Neural cell (in vitro differentiated cells): ENCODE data around the gene KRT9. TPM values are rescaled to one million over a fixed set of nuclear protein-coding genes. Genes with fewer than 3 reads are reported as not detected.

Source experiments
- H2AFZ ChIP-seq: fragments of 200-600, 300-800 bp; sonication (generic), shearing (Covaris generic); 2 replicates; pipeline ENCODE4 v1.6.0; 2014; ENCODE audit warnings: low read depth, mild to moderate bottlenecking, antibody characterized with exemption, low read length, moderate library complexity
- H3F3A ChIP-seq: fragments of 200-600 bp; shearing (Covaris generic); 2 replicates; pipeline ENCODE4 v1.6.1; 2016; ENCODE audit warnings: mild to moderate bottlenecking, moderate library complexity, mixed read lengths, antibody characterized with exemption, low read length; ENCODE audit not compliant: insufficient read depth, poor library complexity, severe bottlenecking
- H3K27ac ChIP-seq: fragments of 200-600, 300-800 bp; sonication (generic), shearing (Covaris generic); 2 replicates; pipeline ENCODE4 v1.5.1; 2014; ENCODE audit warnings: mild to moderate bottlenecking, low read length, moderate library complexity
- H3K27me3 ChIP-seq: fragments of 300-800, 200-600 bp; sonication (generic), shearing (Covaris generic); 2 replicates; pipeline ENCODE4 v1.6.0; 2014; ENCODE audit warnings: mild to moderate bottlenecking, low read depth, low read length, moderate library complexity; ENCODE audit not compliant: insufficient read depth
- H3K36me3 ChIP-seq: fragments of 300-800, 200-600 bp; sonication (generic), shearing (Covaris generic); 2 replicates; pipeline ENCODE4 v1.5.1; 2014; ENCODE audit warnings: mild to moderate bottlenecking, antibody characterized with exemption, low read length, moderate library complexity; ENCODE audit not compliant: insufficient read depth
- H3K4me2 ChIP-seq: fragments of 300-800, 200-600 bp; sonication (generic), shearing (Covaris generic); 2 replicates; pipeline ENCODE4 v1.6.0; 2014; ENCODE audit warnings: mild to moderate bottlenecking, low read length
- H3K4me3 ChIP-seq: fragments of 300-800, 200-600 bp; sonication (generic), shearing (Covaris generic); 2 replicates; pipeline ENCODE4 v1.5.1; 2014; ENCODE audit warnings: mild to moderate bottlenecking, low read length, moderate library complexity
- H3K79me2 ChIP-seq: fragments of 200-600 bp; shearing (Covaris generic); replicated peaks from 2 replicates; pipeline ENCODE4 v1.6.0; 2014; ENCODE audit warnings: mild to moderate bottlenecking, low read length, moderate library complexity; ENCODE audit not compliant: insufficient read depth
- H3K9ac ChIP-seq: fragments of 300-800, 200-600 bp; sonication (generic), shearing (Covaris generic); 2 replicates; pipeline ENCODE4 v1.6.1; 2016; ENCODE audit warnings: mild to moderate bottlenecking, low read length, mixed read lengths
- H3K9me2 ChIP-seq: fragments of 200-600 bp; shearing (Covaris generic); 2 replicates; pipeline ENCODE4 v1.6.1; 2016; ENCODE audit warnings: mild to moderate bottlenecking, low read length, mixed read lengths; ENCODE audit not compliant: insufficient read depth
- H3K9me3 ChIP-seq: fragments of 200-600, 300-800 bp; sonication (generic), shearing (Covaris generic); 2 replicates; pipeline ENCODE4 v1.6.1; 2016; ENCODE audit warnings: mild to moderate bottlenecking, mixed run types, low read length, moderate library complexity, mixed read lengths
- H4K20me1 ChIP-seq: fragments of 200-600 bp; shearing (Covaris generic); 2 replicates; pipeline ENCODE4 v1.6.1; 2016; ENCODE audit warnings: mild to moderate bottlenecking, mixed run types; ENCODE audit not compliant: insufficient read depth
- CTCF ChIP-seq: fragments of 450-650 bp; IDR thresholded peaks from 2 replicates; pipeline ENCODE4 v1.5.1; 2014; ENCODE audit warnings: antibody characterized with exemption, mild to moderate bottlenecking, moderate library complexity; ENCODE audit not compliant: poor library complexity, severe bottlenecking
- EP300 ChIP-seq: fragments of 450-650 bp; conservative IDR thresholded peaks from 2 replicates; pipeline ENCODE4 v1.6.1; 2014; ENCODE audit warnings: antibody characterized with exemption, mild to moderate bottlenecking, moderate library complexity; ENCODE audit not compliant: poor library complexity, severe bottlenecking
- EZH2 ChIP-seq: fragments of 200-600, 300-800 bp; shearing (Covaris generic), sonication (generic); IDR thresholded peaks from 2 replicates; pipeline ENCODE4 v1.6.1; 2014; ENCODE audit warnings: antibody characterized with exemption, low read length, borderline replicate concordance, mild to moderate bottlenecking; ENCODE audit not compliant: insufficient read depth, poor library complexity, severe bottlenecking
- MXI1 ChIP-seq: fragments of 450-650 bp; conservative IDR thresholded peaks from 2 replicates; pipeline ENCODE4 v1.6.1; 2014; ENCODE audit warnings: antibody characterized with exemption, mild to moderate bottlenecking; ENCODE audit not compliant: poor library complexity, severe bottlenecking
- POLR2AphosphoS5 ChIP-seq: IDR thresholded peaks from 2 replicates; pipeline ENCODE4 v1.6.1; 2012
- RAD21 ChIP-seq: fragments of 450-650 bp; conservative IDR thresholded peaks from 2 replicates; pipeline ENCODE4 v1.6.1; 2014; ENCODE audit warnings: antibody characterized with exemption, mild to moderate bottlenecking, moderate library complexity
- REST ChIP-seq: IDR thresholded peaks from 2 replicates; pipeline ENCODE4 v1.6.1; 2012; ENCODE audit warnings: borderline replicate concordance
- SMC3 ChIP-seq: fragments of 450-650 bp; conservative IDR thresholded peaks from 2 replicates; pipeline ENCODE4 v1.6.1; 2014; ENCODE audit warnings: antibody characterized with exemption, mild to moderate bottlenecking, moderate library complexity; ENCODE audit not compliant: poor library complexity
- TAF1 ChIP-seq: IDR thresholded peaks from 2 replicates; pipeline ENCODE4 v1.6.1; 2012; ENCODE audit warnings: low read depth
- polyA plus RNA-seq: library from polyadenylated mRNA; depleted of rRNA; stranded (reverse); fragments of >200 nt; gene quantifications from 2 replicates; pipeline ENCODE4 v1.2.3, GENCODE V29; 2014

The KRT9 gene
- polyA plus RNA-seq, 1 donor from 2014 or later, result not detected

- no peaks in the 10 kb centered on the region for H3K9me2 ChIP-seq
- no peaks in the 10 kb centered on the region for H3K27me3 ChIP-seq
- H2AFZ ChIP-seq, result no peak overlapping the region
- no peaks in the 10 kb centered on the region for H3K79me2 ChIP-seq
- TF ChIP-seq POLR2AphosphoS5, result no peak
- TF ChIP-seq TAF1, result no peak
- no peak for TF ChIP-seq CTCF
- TF ChIP-seq REST, result no peak
- no peak for TF ChIP-seq SMC3
- no peak for TF ChIP-seq EP300
- no peak for TF ChIP-seq RAD21
- TF ChIP-seq MXI1, result no peak
- no peak for TF ChIP-seq EZH2
- H3K9ac ChIP-seq, result no peak overlapping the region
- no peak overlapping the region for H3K27ac ChIP-seq
- H3K36me3 ChIP-seq, result no peaks in the 10 kb centered on the region
- H4K20me1 ChIP-seq, result no peaks in the 10 kb centered on the region
- no peaks in the 10 kb centered on the region for H3K9me3 ChIP-seq
- no peak overlapping the region for H3K4me3 ChIP-seq
- no peaks in the 10 kb centered on the region for H3F3A ChIP-seq
- H3K4me2 ChIP-seq, result no peak overlapping the region
These were observed 47.4 kb upstream of the KRT9 start for GRCh38 chr17:41619036-41619926.

GRCh38 chr17:41618341-41619035 lies 46.6 kb upstream of the KRT9 start:
- H3K27me3 ChIP-seq, result no peaks in the 10 kb centered on the region
- no peak overlapping the region for H3K9ac ChIP-seq
- no peak overlapping the region for H3K4me2 ChIP-seq
- no peaks in the 10 kb centered on the region for H3K79me2 ChIP-seq
- no peak overlapping the region for H3K4me3 ChIP-seq
- no peak overlapping the region for H2AFZ ChIP-seq
- TF ChIP-seq POLR2AphosphoS5, result no peak
- H3K27ac ChIP-seq, result no peak overlapping the region
- no peaks in the 10 kb centered on the region for H3K36me3 ChIP-seq
- no peaks in the 10 kb centered on the region for H4K20me1 ChIP-seq
- H3F3A ChIP-seq, result no peaks in the 10 kb centered on the region
- H3K9me3 ChIP-seq, result no peaks in the 10 kb centered on the region
- no peaks in the 10 kb centered on the region for H3K9me2 ChIP-seq
